Astrocyte of the hippocampus (primary cell): ENCODE data around the gene SPSB2.
"Not testable (repeated sequence)": the region's sequence is repeated elsewhere in the genome, so short reads cannot be mapped to it uniquely, and the experiment has no call there.

Experiments
- DNase-seq: peaks from one replicate; pipeline ENCODE4 v3.0.0; 2011; ENCODE audit warnings: low read depth, low spot score

The SPSB2 gene

GRCh38 chr12:6899837-6900519 lies 26.9 kb upstream of the SPSB2 start:
- peak; percentile 92 for DNase-seq

GRCh38 chr12:6899427-6899826 lies 26.3 kb upstream of the SPSB2 start:
- DNase-seq, result no peak

- no peak for DNase-seq
These were observed 23.8 kb upstream of the SPSB2 start for GRCh38 chr12:6896846-6897435.

- DNase-seq, result no peak
These were observed 21.2 kb upstream of the SPSB2 start for GRCh38 chr12:6894321-6894720.

- not testable (repeated sequence) for DNase-seq
These were observed 19.6 kb upstream of the SPSB2 start for GRCh38 chr12:6892683-6893082.

- no peak for DNase-seq
These were observed 18.5 kb upstream of the SPSB2 start for GRCh38 chr12:6891646-6892001.

GRCh38 chr12:6890789-6891645 lies 17.9 kb upstream of the SPSB2 start:
- DNase-seq, result peak; percentile 99

GRCh38 chr12:6889775-6890573 lies 16.9 kb upstream of the SPSB2 start:
- DNase-seq, result not testable (repeated sequence)

- DNase-seq, result not testable (repeated sequence)
These were observed 15.7 kb upstream of the SPSB2 start for GRCh38 chr12:6888794-6889193.

- no peak for DNase-seq
These were observed 15.3 kb upstream of the SPSB2 start for GRCh38 chr12:6888360-6888759.

- DNase-seq, result no peak
These were observed 14.4 kb upstream of the SPSB2 start for GRCh38 chr12:6887460-6887859.

- not testable (repeated sequence) for DNase-seq
These were observed 13.3 kb upstream of the SPSB2 start for GRCh38 chr12:6886206-6886999.

- DNase-seq, result no peak
These were observed 11.4 kb upstream of the SPSB2 start for GRCh38 chr12:6884539-6884938.

- no peak for DNase-seq
These were observed 10.6 kb upstream of the SPSB2 start for GRCh38 chr12:6883683-6884082.

- no peak for DNase-seq
These were observed 10.1 kb upstream of the SPSB2 start for GRCh38 chr12:6883252-6883651.

- not testable (repeated sequence) for DNase-seq
These were observed 6.7 kb upstream of the SPSB2 start for GRCh38 chr12:6879824-6880223.

GRCh38 chr12:6874015-6874368 lies 889 bp upstream of the SPSB2 start:
- not testable (repeated sequence) for DNase-seq

GRCh38 chr12:6872073-6873048 lies 742 bp downstream of the SPSB2 start:
- peak; percentile 93 for DNase-seq

GRCh38 chr12:6871052-6871957 lies 1.8 kb downstream of the SPSB2 start:
- DNase-seq, result no peak
